CD14-positive monocyte (primary cell): ENCODE measurements around the gene CHIT1. TPM values are rescaled to one million over a fixed set of nuclear protein-coding genes. Genes with fewer than 3 reads are reported as not detected.
A peak's percentile ranks its signal among the peaks of the same experiment; 100 is the strongest.

Source experiments
- DNase-seq, 3 donors: peaks; one replicate each; pipeline ENCODE4 v3.0.0-alpha.2; 2011 to 2022
- H2AFZ ChIP-seq: 2 replicates; pipeline ENCODE4 v1.6.0; 2012; ENCODE audit warnings: mild to moderate bottlenecking, low read depth, low read length, inconsistent platforms; ENCODE audit not compliant: insufficient read depth, poor library complexity, severe bottlenecking
- H3K27ac ChIP-seq, 2 donors: 1 replicate in 1 of 2; 2 replicates in 1 of 2; pipeline ENCODE4 v1.5.1; 2012 to 2013; ENCODE audit warnings: low read length in 2 of 2, control low read depth in 1 of 2, inconsistent platforms in 1 of 2, low read depth in 1 of 2, mild to moderate bottlenecking in 1 of 2
- H3K27me3 ChIP-seq, 2 donors: one replicate each; pipeline versions ENCODE4 v1.6.0 to v1.6.1; 2011 to 2013; ENCODE audit warnings: low read length in 2 of 2; ENCODE audit not compliant: control insufficient read depth in 2 of 2, insufficient read depth in 2 of 2
- H3K36me3 ChIP-seq, 2 donors: replicated peaks in 1 of 2; 1 replicate in 1 of 2; 2 replicates in 1 of 2; pipeline versions ENCODE4 v1.5.1 to v1.6.1; 2012 to 2013; ENCODE audit warnings: low read length in 2 of 2, control low read depth in 1 of 2, inconsistent platforms in 1 of 2, mild to moderate bottlenecking in 1 of 2; ENCODE audit not compliant: insufficient read depth in 2 of 2, control insufficient read depth in 1 of 2
- H3K4me1 ChIP-seq, 2 donors: 1 replicate in 1 of 2; 2 replicates in 1 of 2; pipeline versions ENCODE4 v1.5.1 to v1.6.1; 2012 to 2013; ENCODE audit warnings: low read length in 2 of 2, control low read depth in 1 of 2, inconsistent platforms in 1 of 2, mild to moderate bottlenecking in 1 of 2, moderate library complexity in 1 of 2; ENCODE audit not compliant: insufficient read depth in 2 of 2, control insufficient read depth in 1 of 2
- H3K4me2 ChIP-seq: replicated peaks from 2 replicates; pipeline ENCODE3; 2012; ENCODE audit warnings: low read length, moderate library complexity, mild to moderate bottlenecking; ENCODE audit not compliant: poor library complexity, severe bottlenecking; ENCODE audit errors: extremely low read depth
- H3K4me3 ChIP-seq, 3 experiments: fragments of 200-600 bp in 1 of 3; sonication (generic) in 1 of 3; replicated peaks in 1 of 3; 1 replicate in 2 of 3; 2 replicates in 1 of 3; pipeline ENCODE4 v1.5.1; 2011 to 2013; ENCODE audit warnings: low read length in 3 of 3, mild to moderate bottlenecking in 3 of 3, control low read depth in 2 of 3, low read depth in 2 of 3, inconsistent platforms in 1 of 3, moderate library complexity in 1 of 3
- H3K79me2 ChIP-seq: 2 replicates; pipeline ENCODE4 v1.6.0; 2012; ENCODE audit warnings: mild to moderate bottlenecking, control low read depth, inconsistent platforms, low read length, moderate library complexity; ENCODE audit not compliant: insufficient read depth
- H3K9ac ChIP-seq: 2 replicates; pipeline ENCODE4 v1.6.0; 2017; ENCODE audit warnings: low read length, mild to moderate bottlenecking; ENCODE audit not compliant: insufficient read depth, poor library complexity, severe bottlenecking
- H3K9me3 ChIP-seq, 2 donors: replicated peaks in 1 of 2; 1 replicate in 1 of 2; 2 replicates in 1 of 2; pipeline versions ENCODE4 v1.5.1 to v1.6.1; 2012 to 2013; ENCODE audit warnings: low read length in 2 of 2, control low read depth in 1 of 2; ENCODE audit not compliant: control insufficient read depth in 1 of 2, insufficient read depth in 1 of 2
- H4K20me1 ChIP-seq: 2 replicates; pipeline ENCODE4 v1.6.0; 2012; ENCODE audit warnings: mild to moderate bottlenecking, low read length, control low read depth, moderate library complexity; ENCODE audit not compliant: insufficient read depth
- H3K27ac Mint-ChIP-seq, 7 donors: one replicate each; pipeline ENCODE4 v1.8.0; 2020; ENCODE audit warnings: mild to moderate bottlenecking in 7 of 7, mixed read lengths in 7 of 7, moderate library complexity in 6 of 7, inconsistent platforms in 2 of 7
- H3K27me3 Mint-ChIP-seq, 3 donors: one replicate each; pipeline ENCODE4 v1.8.0; 2021 to 2022; ENCODE audit warnings: low read depth in 3 of 3, mild to moderate bottlenecking in 3 of 3, mixed read lengths in 3 of 3, moderate library complexity in 3 of 3, inconsistent platforms in 1 of 3
- H3K36me3 Mint-ChIP-seq, 2 donors: one replicate each; pipeline ENCODE4 v1.8.0; 2020; ENCODE audit warnings: mixed read lengths in 2 of 2, inconsistent platforms in 1 of 2, mild to moderate bottlenecking in 1 of 2
- H3K4me1 Mint-ChIP-seq: one replicate; pipeline ENCODE4 v1.8.0; 2020; ENCODE audit warnings: mild to moderate bottlenecking, mixed read lengths
- H3K4me3 Mint-ChIP-seq, 2 donors: one replicate each; pipeline ENCODE4 v1.8.0; 2020; ENCODE audit warnings: mild to moderate bottlenecking in 2 of 2, mixed read lengths in 2 of 2, moderate library complexity in 1 of 2
- H3K9me3 Mint-ChIP-seq, 7 donors: one replicate each; pipeline ENCODE4 v1.8.0; 2020 to 2022; ENCODE audit warnings: mixed read lengths in 7 of 7, mild to moderate bottlenecking in 6 of 7, moderate library complexity in 6 of 7, inconsistent platforms in 2 of 7
- WGBS: methylation state at CpG from one replicate; pipeline ENCODE4 v1.1.5; 2013; ENCODE audit warnings: missing lambda C conversion rate; ENCODE audit not compliant: insufficient coverage; 5-methylcytosine and 5-hydroxymethylcytosine counted together
- intact Hi-C, 2 donors: fragments of 100-400 bp; cut with micrococcal nuclease; formaldehyde crosslinking; loops; one replicate each; pipeline versions ENCODE4 v1.15.0 to v1.15.1; 2023
- polyA plus RNA-seq, 3 donors: library from polyadenylated mRNA; depleted of rRNA in 1 of 3; unstranded in 2 of 3; stranded (reverse) in 1 of 3; fragments of 300-500 nt in 2 of 3; fragments of >200 nt in 1 of 3; fragmentation: Illumina TruSeq in 2 of 3; gene quantifications; 1 replicate in 2 of 3; 2 replicates in 1 of 3; pipeline ENCODE4 v1.2.3, GENCODE V29; 2012 to 2021
- TF ChIP-seq, protein P1 (sequence below): fragments of 200-600 bp; IDR thresholded peaks from one replicate; pipeline ENCODE4 v1.8.0; 2022; ENCODE audit warnings: antibody characterized with exemption, mild to moderate bottlenecking

The CHIT1 gene
- polyA plus RNA-seq, 3 donors: 0.08 to 0.51 TPM; not detected in 1

DNA sequence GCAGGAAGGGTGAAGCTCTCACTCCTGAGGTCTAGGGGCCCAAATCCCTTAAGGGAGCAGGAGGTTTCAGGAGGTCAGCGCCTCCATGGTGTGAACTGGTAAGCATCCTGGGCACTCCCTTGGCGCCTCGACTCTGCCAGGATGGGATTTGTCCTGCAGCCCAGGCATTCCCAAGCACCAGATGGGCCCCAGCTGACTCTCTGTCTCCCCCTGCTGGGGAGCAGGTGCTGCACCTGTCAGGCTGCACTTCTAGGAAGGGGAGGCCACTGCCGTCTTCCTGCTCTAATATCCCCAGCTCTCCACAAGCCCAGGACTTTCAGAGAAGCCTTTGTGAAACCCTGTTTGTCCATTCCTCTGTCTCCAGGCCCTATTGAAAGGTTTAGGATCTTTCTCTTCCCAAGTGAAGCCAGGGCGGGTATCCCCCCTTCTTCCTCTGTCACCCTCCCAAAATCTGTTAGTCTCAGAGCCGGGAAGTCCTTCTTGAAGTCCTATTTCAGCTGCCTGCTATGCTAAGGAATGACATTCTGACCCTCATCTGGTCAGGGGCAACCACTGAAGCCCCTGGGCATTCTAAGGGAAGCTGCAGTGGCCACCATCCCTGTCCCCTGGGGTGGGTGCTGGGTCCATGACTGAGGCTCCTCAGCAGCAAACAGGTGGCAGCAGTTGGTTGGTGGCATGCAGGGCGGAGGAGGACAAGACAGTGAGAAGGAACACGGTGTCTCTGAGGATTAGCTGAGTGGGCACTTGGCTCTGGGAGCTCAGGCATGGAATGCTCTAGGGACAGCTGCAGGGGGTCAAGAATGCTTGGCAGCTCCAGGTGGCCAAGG is 57.1 kb downstream of the CHIT1 start:
- Histone ChIP-seq H3K36me3 (no peaks in the 10 kb centered on the region), H4K20me1 (no peaks in the 10 kb centered on the region), H3K27me3 (no peaks in the 10 kb centered on the region), H3K4me2 (no peak overlapping the region), H3K4me1 (peaks cover 30 to 31% of the 10 kb centered on the region in 2 donors), H3K4me3 (no peak overlapping the region), H2AFZ (no peak overlapping the region), H3K27ac (no peak overlapping the region), H3K9ac (no peak overlapping the region), H3K79me2 (no peaks in the 10 kb centered on the region), H3K9me3 (no peaks in the 10 kb centered on the region)
- Mint-ChIP-seq H3K4me3 (peak overlapping the region in 1 of 2 donors; percentile 15), H3K4me1 (peaks cover 41% of the 10 kb centered on the region), H3K27ac (peak overlapping the region in 2 of 7 donors; percentile 8 to 23), H3K36me3 (no peaks in the 10 kb centered on the region), H3K9me3 (peaks cover 0 to 3% (median 0%) of the 10 kb centered on the region in 7 donors), H3K27me3 (peaks cover 9 to 15% (median 11%) of the 10 kb centered on the region in 3 donors)
- intact Hi-C loops: loop anchor here in 1 of 2 donors (5.0 kb wide), 2 partner anchors 45 to 55 kb away; no protein-coding TSS in a partner anchor
- TF ChIP-seq, protein P1, sequence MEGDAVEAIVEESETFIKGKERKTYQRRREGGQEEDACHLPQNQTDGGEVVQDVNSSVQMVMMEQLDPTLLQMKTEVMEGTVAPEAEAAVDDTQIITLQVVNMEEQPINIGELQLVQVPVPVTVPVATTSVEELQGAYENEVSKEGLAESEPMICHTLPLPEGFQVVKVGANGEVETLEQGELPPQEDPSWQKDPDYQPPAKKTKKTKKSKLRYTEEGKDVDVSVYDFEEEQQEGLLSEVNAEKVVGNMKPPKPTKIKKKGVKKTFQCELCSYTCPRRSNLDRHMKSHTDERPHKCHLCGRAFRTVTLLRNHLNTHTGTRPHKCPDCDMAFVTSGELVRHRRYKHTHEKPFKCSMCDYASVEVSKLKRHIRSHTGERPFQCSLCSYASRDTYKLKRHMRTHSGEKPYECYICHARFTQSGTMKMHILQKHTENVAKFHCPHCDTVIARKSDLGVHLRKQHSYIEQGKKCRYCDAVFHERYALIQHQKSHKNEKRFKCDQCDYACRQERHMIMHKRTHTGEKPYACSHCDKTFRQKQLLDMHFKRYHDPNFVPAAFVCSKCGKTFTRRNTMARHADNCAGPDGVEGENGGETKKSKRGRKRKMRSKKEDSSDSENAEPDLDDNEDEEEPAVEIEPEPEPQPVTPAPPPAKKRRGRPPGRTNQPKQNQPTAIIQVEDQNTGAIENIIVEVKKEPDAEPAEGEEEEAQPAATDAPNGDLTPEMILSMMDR: peak; percentile 98
- DNase-seq: peak; percentile 29 to 50 (median 45)
- WGBS: 54% methylated on average over 6 of the region's 8 CpGs

- Histone ChIP-seq H3K27me3 (no peaks in the 10 kb centered on the region), H3K9ac (no peak overlapping the region), H3K36me3 (no peaks in the 10 kb centered on the region), H3K4me3 (no peak overlapping the region), H3K4me1 (peaks cover 22 to 23% of the 10 kb centered on the region in 2 donors), H3K9me3 (no peaks in the 10 kb centered on the region), H4K20me1 (no peaks in the 10 kb centered on the region), H3K4me2 (no peak overlapping the region), H3K27ac (no peak overlapping the region), H3K79me2 (no peaks in the 10 kb centered on the region), H2AFZ (no peak overlapping the region)
- H3K9me3 Mint-ChIP-seq: peaks cover 0 to 3% (median 0%) of the 10 kb centered on the region in 7 donors
- peaks cover 37% of the 10 kb centered on the region for H3K4me1 Mint-ChIP-seq
- H3K4me3 Mint-ChIP-seq: no peak overlapping the region
- intact Hi-C loops: loop anchor here in 1 of 2 donors (5.0 kb wide), 2 partner anchors 46 to 54 kb away; no protein-coding TSS in a partner anchor
- no peak for DNase-seq
- TF ChIP-seq, protein P1: no peak
- 93% methylated on average over 18 of the region's 22 CpGs for WGBS
- peaks cover 9 to 15% (median 15%) of the 10 kb centered on the region in 3 donors for H3K27me3 Mint-ChIP-seq
- no peak overlapping the region for H3K27ac Mint-ChIP-seq
- no peaks in the 10 kb centered on the region for H3K36me3 Mint-ChIP-seq
Measured at GRCh38 chr1:203171341-203172183, 57.9 kb downstream of the CHIT1 start.
